Glutamatergic neuron (in vitro differentiated cells): ENCODE results near the gene CDC42BPG. TPM values are rescaled to one million over a fixed set of nuclear protein-coding genes. Genes with fewer than 3 reads are reported as not detected.

Experiments used
- DNase-seq: peaks from one replicate; pipeline ENCODE4 v3.0.0; 2022
- H3K27ac Mint-ChIP-seq: one replicate; pipeline ENCODE4 v1.8.0; 2020; ENCODE audit warnings: mild to moderate bottlenecking, mixed read lengths, inconsistent platforms; ENCODE audit not compliant: unreplicated experiment
- H3K27me3 Mint-ChIP-seq: one replicate; pipeline ENCODE4 v1.8.0; 2020; ENCODE audit warnings: mild to moderate bottlenecking, moderate library complexity, mixed read lengths, inconsistent platforms; ENCODE audit not compliant: unreplicated experiment
- H3K36me3 Mint-ChIP-seq: one replicate; pipeline ENCODE4 v1.8.0; 2020; ENCODE audit warnings: mild to moderate bottlenecking, mixed read lengths, inconsistent platforms; ENCODE audit not compliant: unreplicated experiment
- H3K4me1 Mint-ChIP-seq: one replicate; pipeline ENCODE4 v1.8.0; 2020; ENCODE audit warnings: mild to moderate bottlenecking, low read depth, mixed read lengths, inconsistent platforms; ENCODE audit not compliant: unreplicated experiment
- H3K4me3 Mint-ChIP-seq: one replicate; pipeline ENCODE4 v1.8.0; 2020; ENCODE audit warnings: mild to moderate bottlenecking, mixed read lengths, inconsistent platforms; ENCODE audit not compliant: unreplicated experiment
- H3K9me3 Mint-ChIP-seq: one replicate; pipeline ENCODE4 v1.8.0; 2020; ENCODE audit warnings: mild to moderate bottlenecking, moderate library complexity, mixed read lengths, inconsistent platforms; ENCODE audit not compliant: unreplicated experiment
- CTCF ChIP-seq: fragments of 200-600 bp; sonication (generic); IDR thresholded peaks from one replicate; pipeline ENCODE4 v1.5.0; 2021; ENCODE audit not compliant: partially characterized antibody, unreplicated experiment
- total RNA-seq: library from RNA; stranded (reverse); fragmentation: NEBNext Ultra II Directional; extraction: Animal tissue kit (Norgen Biotek cat#: 25700); gene quantifications from one replicate; pipeline ENCODE4 v1.2.1, GENCODE V29; 2021; ENCODE audit not compliant: unreplicated experiment

The CDC42BPG gene
- total RNA-seq, 1 donor from 2014 or later: 2.3 TPM

- H3K36me3 Mint-ChIP-seq: no peaks in the 10 kb centered on the region
These were observed 39.1 kb upstream of the CDC42BPG start for GRCh38 chr11:64883575-64883974.

GRCh38 chr11:64882243-64882642 lies 37.8 kb upstream of the CDC42BPG start:
- DNase-seq: no peak
- no peak overlapping the region for H3K4me3 Mint-ChIP-seq
- no peaks in the 10 kb centered on the region for H3K36me3 Mint-ChIP-seq
- no peak overlapping the region for H3K27ac Mint-ChIP-seq
- peaks cover 2% of the 10 kb centered on the region for H3K4me1 Mint-ChIP-seq
- no peak for TF ChIP-seq CTCF
- H3K27me3 Mint-ChIP-seq: peaks cover 11% of the 10 kb centered on the region
- H3K9me3 Mint-ChIP-seq: peaks cover 5% of the 10 kb centered on the region

More at GRCh38 chr11:64883575-64883974, 39.1 kb upstream of the CDC42BPG start:
- Mint-ChIP-seq H3K4me1 (peaks cover 8% of the 10 kb centered on the region), H3K27me3 (peaks cover 9% of the 10 kb centered on the region), H3K4me3 (no peak overlapping the region), H3K9me3 (peaks cover 1% of the 10 kb centered on the region), H3K27ac (no peak overlapping the region)
- no peak for TF ChIP-seq CTCF
- DNase-seq: no peak

DNA sequence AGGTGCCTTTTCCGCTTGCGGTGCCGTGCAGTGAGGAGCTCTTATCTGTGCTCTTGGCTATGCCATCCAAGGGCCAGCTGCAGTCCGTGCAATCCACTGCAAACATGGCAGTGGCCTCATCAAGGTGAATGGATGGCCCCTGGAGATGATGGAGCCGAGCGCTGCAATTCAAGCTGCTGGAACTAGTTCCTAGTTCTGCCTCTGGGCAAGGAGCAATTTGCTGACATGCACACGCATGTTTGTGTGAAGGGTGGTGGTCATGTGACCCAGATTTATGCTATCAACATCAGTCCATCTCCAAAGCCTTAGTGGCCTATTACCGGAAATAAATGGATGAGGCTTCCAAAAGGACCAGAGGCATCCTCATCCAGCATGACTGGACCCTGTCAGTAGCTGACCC lies 37.0 kb upstream of the CDC42BPG start:
- Mint-ChIP-seq H3K27me3 (peaks cover 17% of the 10 kb centered on the region), H3K4me3 (no peak overlapping the region), H3K36me3 (no peaks in the 10 kb centered on the region), H3K27ac (no peak overlapping the region), H3K9me3 (peaks cover 6% of the 10 kb centered on the region), H3K4me1 (peaks cover 6% of the 10 kb centered on the region)
- DNase-seq: no peak
- TF ChIP-seq CTCF: no peak

- Mint-ChIP-seq H3K27ac (no peak overlapping the region), H3K4me1 (peaks cover 16% of the 10 kb centered on the region), H3K36me3 (no peaks in the 10 kb centered on the region), H3K27me3 (peaks cover 17% of the 10 kb centered on the region), H3K9me3 (peaks cover 6% of the 10 kb centered on the region), H3K4me3 (peak overlapping the region; percentile 95)
- DNase-seq: no peak
- TF ChIP-seq CTCF: no peak
These were observed 36.0 kb upstream of the CDC42BPG start for GRCh38 chr11:64880240-64881001.

DNA sequence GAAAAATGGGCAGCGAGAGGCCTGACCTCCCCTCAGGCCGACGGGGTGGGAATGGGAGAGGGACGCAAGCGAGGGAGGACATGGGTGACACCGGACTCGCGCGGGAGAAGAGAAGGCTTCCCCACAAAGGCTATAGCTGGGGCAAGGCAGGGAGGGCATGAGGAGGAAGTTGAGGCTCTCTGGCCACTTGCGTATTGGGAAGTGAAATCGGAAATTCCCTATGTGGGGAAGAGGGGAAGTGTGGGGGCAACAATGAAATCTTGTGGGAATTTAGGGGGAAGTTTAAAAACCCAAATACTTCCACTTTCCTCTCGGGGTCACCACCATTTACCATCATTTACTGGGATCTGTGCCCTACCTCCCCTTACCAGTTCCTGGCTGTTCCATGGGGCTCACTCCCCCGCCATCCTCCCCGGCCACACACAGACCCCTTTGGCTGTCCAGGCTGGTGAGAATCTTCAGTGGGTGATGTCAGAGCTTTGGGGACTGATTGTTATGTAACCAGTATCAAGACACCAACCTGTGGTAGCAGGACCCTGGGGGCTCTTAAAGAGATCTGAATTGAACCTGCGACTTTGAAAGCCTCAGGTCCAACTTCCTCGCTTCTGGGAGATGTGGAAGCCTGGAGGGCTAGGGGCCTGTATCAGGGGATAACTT lies 34.9 kb upstream of the CDC42BPG start:
- H3K27me3 Mint-ChIP-seq: peaks cover 17% of the 10 kb centered on the region
- peaks cover 21% of the 10 kb centered on the region for H3K4me1 Mint-ChIP-seq
- peak overlapping the region; percentile 83 for H3K27ac Mint-ChIP-seq
- no peak for DNase-seq
- peaks cover 7% of the 10 kb centered on the region for H3K9me3 Mint-ChIP-seq
- H3K4me3 Mint-ChIP-seq: peak overlapping the region; percentile 95
- TF ChIP-seq CTCF: no peak
- no peaks in the 10 kb centered on the region for H3K36me3 Mint-ChIP-seq
